HG03097 (cell line): ENCODE results near the gene CROCC2.

Source experiments
- ATAC-seq: cut with Tn5 transposase; IDR thresholded peaks from one replicate; pipeline ENCODE4 v1.9.1; 2021; ENCODE audit not compliant: unreplicated experiment, low FRiP score

Gene CROCC2

GRCh38 chr2:240953426-240954410 lies 47.6 kb downstream of the CROCC2 start:
- no peak for ATAC-seq

GRCh38 chr2:240954436-240955305 lies 48.5 kb downstream of the CROCC2 start:
- ATAC-seq = no peak

- no peak for ATAC-seq
These were observed 49.4 kb downstream of the CROCC2 start for GRCh38 chr2:240955306-240956170.

- no peak for ATAC-seq
These were observed 50.2 kb downstream of the CROCC2 start for GRCh38 chr2:240956171-240956934.

GRCh38 chr2:240956935-240957655 lies 51.0 kb downstream of the CROCC2 start:
- no peak for ATAC-seq

- ATAC-seq = no peak
These were observed 51.7 kb downstream of the CROCC2 start for GRCh38 chr2:240957656-240958365.

GRCh38 chr2:240958366-240959213 lies 52.5 kb downstream of the CROCC2 start:
- ATAC-seq = no peak

GRCh38 chr2:240959214-240959940 lies 53.2 kb downstream of the CROCC2 start:
- ATAC-seq = no peak

- no peak for ATAC-seq
These were observed 53.8 kb downstream of the CROCC2 start for GRCh38 chr2:240959941-240960308.

GRCh38 chr2:240960309-240960970 lies 54.3 kb downstream of the CROCC2 start:
- no peak for ATAC-seq

GRCh38 chr2:240960971-240961876 lies 55.1 kb downstream of the CROCC2 start:
- ATAC-seq = no peak

GRCh38 chr2:240961910-240962299 lies 55.8 kb downstream of the CROCC2 start:
- no peak for ATAC-seq

GRCh38 chr2:240962300-240963064 lies 56.3 kb downstream of the CROCC2 start:
- no peak for ATAC-seq

- ATAC-seq = no peak
These were observed 57.1 kb downstream of the CROCC2 start for GRCh38 chr2:240963065-240963867.
